ENCODE data around the gene RERE. TPM values are rescaled to one million over a fixed set of nuclear protein-coding genes. Genes with fewer than 3 reads are reported as not detected.

Gene RERE
- total RNA-seq, 3 donors from 2014 or later, result 99.5 to 204 (median 174) TPM

- TF ChIP-seq CTCF (IDR thresholded peaks at IDR 0.05), result no peak
- Histone ChIP-seq H3K4me3 (no peak overlapping the region), H3K4me1 (ENCODE audit: low read depth) (peaks cover 28% of the 10 kb centered on the region), H3K36me3 (ENCODE audit: low read depth) (no peaks in the 10 kb centered on the region), H3K9me3 (no peaks in the 10 kb centered on the region)
- ATAC-seq (peak; percentile 25), DNase-seq (no peak)
- intact Hi-C loops (cut with DNase I, micrococcal nuclease), result no loop called here
These were observed 157.0 kb downstream of the RERE start for GRCh38 chr1:8660411-8660828.

DNA sequence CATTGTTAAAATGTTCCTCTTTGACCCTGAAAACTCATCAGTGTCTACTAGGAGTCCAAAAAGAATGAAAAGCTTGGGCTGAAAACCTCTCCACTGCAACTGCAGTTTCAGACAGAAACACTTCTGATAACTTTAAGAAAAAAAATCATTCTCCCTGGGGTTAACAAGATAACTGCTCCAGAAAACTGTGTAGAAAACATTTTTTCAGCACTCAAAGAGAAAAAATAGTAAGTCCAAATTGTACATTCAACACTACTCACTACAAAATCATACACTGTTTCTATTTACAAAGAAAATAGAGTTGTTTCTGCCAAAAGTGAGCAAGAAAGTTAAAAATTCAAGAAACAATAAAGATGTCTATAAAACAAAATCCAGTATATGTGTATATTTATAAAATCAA lies 157.8 kb downstream of the RERE start:
- DNase-seq, result no peak
- TF ChIP-seq CTCF (IDR thresholded peaks at IDR 0.05), result no peak
- Histone ChIP-seq H3K4me3 (no peak overlapping the region), H3K4me1 (ENCODE audit: low read depth) (peaks cover 28% of the 10 kb centered on the region), H3K9me3 (no peaks in the 10 kb centered on the region), H3K36me3 (ENCODE audit: low read depth) (no peaks in the 10 kb centered on the region)
- intact Hi-C loops (cut with DNase I, micrococcal nuclease), result no loop called here
- ATAC-seq, result no peak

DNA sequence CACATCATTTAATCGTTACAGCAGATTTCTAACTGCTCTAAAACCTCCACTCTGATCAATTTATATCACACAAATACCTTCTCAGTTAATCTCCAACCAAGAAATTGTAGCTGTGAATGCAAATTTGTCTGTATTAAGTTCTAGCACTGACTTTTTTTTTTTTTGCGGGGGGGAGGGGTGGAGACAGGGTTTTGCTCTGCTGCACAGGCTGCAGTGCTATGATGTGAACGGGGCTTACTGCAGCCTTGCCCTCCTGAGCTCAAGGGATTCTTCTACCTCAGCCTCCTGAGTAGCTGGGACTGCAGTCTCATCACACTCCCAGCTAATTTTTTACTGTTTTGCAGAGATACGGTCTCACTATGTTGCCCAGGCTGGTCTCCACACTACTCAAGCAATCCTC lies 163.6 kb downstream of the RERE start:
- Histone ChIP-seq H3K4me1 (ENCODE audit: low read depth) (peaks cover 9% of the 10 kb centered on the region), H3K9me3 (no peaks in the 10 kb centered on the region), H3K36me3 (ENCODE audit: low read depth) (no peaks in the 10 kb centered on the region), H3K4me3 (no peak overlapping the region)
- intact Hi-C loops (cut with DNase I, micrococcal nuclease), result no loop called here
- ATAC-seq, result no peak
- TF ChIP-seq CTCF (IDR thresholded peaks at IDR 0.05), result no peak
- DNase-seq, result no peak

DNA sequence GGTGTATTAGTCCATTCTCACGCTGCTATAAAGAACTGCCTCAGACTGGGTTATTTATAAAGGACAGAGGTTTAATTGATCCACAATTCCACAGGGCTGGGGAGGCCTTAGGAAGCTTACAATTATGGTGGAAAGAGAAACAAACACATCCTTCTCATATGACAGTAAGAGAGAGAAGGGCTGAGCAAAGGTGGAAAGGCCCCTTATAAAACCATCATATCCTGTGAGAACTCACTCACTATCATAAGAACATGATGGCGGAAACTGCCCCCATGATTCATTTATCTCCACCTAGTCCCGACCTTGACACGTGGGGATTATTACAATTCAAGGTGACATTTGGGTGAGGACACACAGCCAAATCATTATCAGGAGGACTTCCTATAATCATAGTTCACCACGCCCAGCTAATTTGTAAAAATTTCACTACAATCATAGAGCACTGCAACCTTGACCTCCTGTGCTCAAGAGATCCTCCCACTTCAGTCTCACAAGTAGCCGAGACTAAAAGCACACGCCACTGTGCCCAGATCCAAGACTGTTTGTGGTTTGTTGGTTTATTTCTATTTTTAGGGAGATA lies 164.9 kb downstream of the RERE start:
- Histone ChIP-seq H3K4me1 (ENCODE audit: low read depth) (peaks cover 9% of the 10 kb centered on the region), H3K9me3 (no peaks in the 10 kb centered on the region), H3K36me3 (ENCODE audit: low read depth) (no peaks in the 10 kb centered on the region), H3K4me3 (no peak overlapping the region)
- intact Hi-C loops (cut with DNase I, micrococcal nuclease), result no loop called here
- ATAC-seq (peak; percentile 52), DNase-seq (no peak)
- no peak for TF ChIP-seq CTCF (IDR thresholded peaks at IDR 0.05)

DNA sequence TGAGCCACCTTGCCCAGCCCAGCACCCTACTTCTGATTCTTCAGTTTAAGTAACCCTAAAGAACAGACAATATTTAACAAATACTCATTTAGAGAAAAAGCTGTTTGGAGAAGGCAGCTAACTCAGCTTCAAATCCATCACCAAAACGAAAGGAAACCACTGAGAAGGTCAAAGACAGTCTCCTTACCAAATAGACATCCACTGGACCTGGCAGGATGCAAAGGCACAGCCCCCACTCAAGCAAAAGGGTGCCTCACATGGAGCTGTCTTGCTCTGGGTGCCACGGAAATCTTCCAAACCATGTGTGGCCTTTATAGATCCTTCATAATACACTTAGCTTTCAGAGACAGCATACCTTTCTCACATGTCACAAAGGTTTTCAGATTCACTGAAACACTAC lies 165.5 kb downstream of the RERE start:
- H3K4me1 ChIP-seq (ENCODE audit: low read depth), result peaks cover 9% of the 10 kb centered on the region
- H3K9me3 ChIP-seq, result no peaks in the 10 kb centered on the region
- H3K4me3 ChIP-seq, result no peak overlapping the region
- no peak for TF ChIP-seq CTCF (IDR thresholded peaks at IDR 0.05)
- intact Hi-C loops (cut with DNase I, micrococcal nuclease), result no loop called here
- ATAC-seq, result peak; percentile 12
- H3K36me3 ChIP-seq (ENCODE audit: low read depth), result no peaks in the 10 kb centered on the region
- no peak for DNase-seq

Data from mucosa of descending colon (tissue), 3 donors.